Smooth muscle cell (in vitro differentiated cells): ENCODE measurements around the gene CCK. TPM values are rescaled to one million over a fixed set of nuclear protein-coding genes. Genes with fewer than 3 reads are reported as not detected.

Experiments
- DNase-seq: peaks from one replicate; lab custom pipeline; 2025; ENCODE audit not compliant: unreplicated experiment; lab: John Stamatoyannopoulos, UW
- H2AFZ ChIP-seq: fragments of 200-600 bp; sonication (generic); 2 replicates; pipeline ENCODE4 v1.6.0; 2016; ENCODE audit warnings: antibody characterized with exemption, low read depth, mild to moderate bottlenecking
- H3F3A ChIP-seq: fragments of 200-600 bp; sonication (generic); 2 replicates; pipeline ENCODE4 v1.6.0; 2017; ENCODE audit warnings: antibody characterized with exemption, low read depth
- H3K27ac ChIP-seq: fragments of 200-600 bp; sonication (generic); 2 replicates; pipeline ENCODE4 v1.5.1; 2016; ENCODE audit warnings: low read depth, mild to moderate bottlenecking
- H3K27me3 ChIP-seq: fragments of 200-600 bp; sonication (generic); 2 replicates; pipeline ENCODE4 v1.6.1; 2016; ENCODE audit warnings: low read depth, mild to moderate bottlenecking
- H3K36me3 ChIP-seq: fragments of 200-600 bp; sonication (generic); 2 replicates; pipeline ENCODE4 v1.5.1; 2016; ENCODE audit warnings: low read depth
- H3K4me1 ChIP-seq: fragments of 200-600 bp; sonication (generic); 2 replicates; pipeline ENCODE4 v1.5.1; 2016; ENCODE audit warnings: low read depth
- H3K4me2 ChIP-seq: fragments of 200-600 bp; sonication (generic); 2 replicates; pipeline ENCODE4 v1.6.0; 2016; ENCODE audit warnings: mild to moderate bottlenecking
- H3K4me3 ChIP-seq: fragments of 200-600 bp; sonication (generic); 2 replicates; pipeline ENCODE4 v1.5.1; 2016; ENCODE audit warnings: mild to moderate bottlenecking
- H3K79me2 ChIP-seq: fragments of 200-600 bp; sonication (generic); 2 replicates; pipeline ENCODE4 v1.6.0; 2016; ENCODE audit warnings: low read depth, mild to moderate bottlenecking
- H3K9ac ChIP-seq: fragments of 200-600 bp; sonication (generic); 2 replicates; pipeline ENCODE4 v1.6.0; 2016; ENCODE audit warnings: low read depth
- H3K9me3 ChIP-seq: fragments of 200-600 bp; sonication (generic); replicated peaks from 2 replicates; pipeline ENCODE4 v1.5.1; 2016; ENCODE audit warnings: low read depth
- H4K20me1 ChIP-seq: fragments of 200-600 bp; sonication (generic); 2 replicates; pipeline ENCODE4 v1.6.0; 2016; ENCODE audit warnings: low read depth
- WGBS: methylation state at CpG from one replicate; pipeline ENCODE4 v1.1.7; 2016; ENCODE audit warnings: low lambda C conversion rate; 5-methylcytosine and 5-hydroxymethylcytosine counted together
- polyA plus RNA-seq: library from polyadenylated mRNA; unstranded; fragments of >200 nt; fragmentation: Nextera tagmentation; extraction: Ambion mirVana; gene quantifications from 2 replicates; pipeline ENCODE4 v1.2.1, GENCODE V29; 2016
- total RNA-seq: library from RNA; depleted of rRNA; stranded (reverse); fragments of >200 nt; gene quantifications from 2 replicates; pipeline ENCODE4 v1.2.3, GENCODE V29; 2014
- TF ChIP-seq, protein P1 (sequence below): fragments of 200-600 bp; sonication (generic); IDR thresholded peaks from 2 replicates; pipeline ENCODE4 v1.5.1; 2017; ENCODE audit warnings: borderline replicate concordance, mild to moderate bottlenecking, antibody characterized with exemption; ENCODE audit not compliant: insufficient read depth, poor library complexity, severe bottlenecking

The CCK gene
- total and polyA plus RNA-seq, 2 experiments from 2014 or later: not detected

- H3K36me3 ChIP-seq: no peaks in the 10 kb centered on the region
- no peak overlapping the region for H3K27ac ChIP-seq
- H3K4me3 ChIP-seq: no peak overlapping the region
- no peaks in the 10 kb centered on the region for H3K79me2 ChIP-seq
- H4K20me1 ChIP-seq: no peaks in the 10 kb centered on the region
- H3K27me3 ChIP-seq: no peaks in the 10 kb centered on the region
- TF ChIP-seq, protein P1, sequence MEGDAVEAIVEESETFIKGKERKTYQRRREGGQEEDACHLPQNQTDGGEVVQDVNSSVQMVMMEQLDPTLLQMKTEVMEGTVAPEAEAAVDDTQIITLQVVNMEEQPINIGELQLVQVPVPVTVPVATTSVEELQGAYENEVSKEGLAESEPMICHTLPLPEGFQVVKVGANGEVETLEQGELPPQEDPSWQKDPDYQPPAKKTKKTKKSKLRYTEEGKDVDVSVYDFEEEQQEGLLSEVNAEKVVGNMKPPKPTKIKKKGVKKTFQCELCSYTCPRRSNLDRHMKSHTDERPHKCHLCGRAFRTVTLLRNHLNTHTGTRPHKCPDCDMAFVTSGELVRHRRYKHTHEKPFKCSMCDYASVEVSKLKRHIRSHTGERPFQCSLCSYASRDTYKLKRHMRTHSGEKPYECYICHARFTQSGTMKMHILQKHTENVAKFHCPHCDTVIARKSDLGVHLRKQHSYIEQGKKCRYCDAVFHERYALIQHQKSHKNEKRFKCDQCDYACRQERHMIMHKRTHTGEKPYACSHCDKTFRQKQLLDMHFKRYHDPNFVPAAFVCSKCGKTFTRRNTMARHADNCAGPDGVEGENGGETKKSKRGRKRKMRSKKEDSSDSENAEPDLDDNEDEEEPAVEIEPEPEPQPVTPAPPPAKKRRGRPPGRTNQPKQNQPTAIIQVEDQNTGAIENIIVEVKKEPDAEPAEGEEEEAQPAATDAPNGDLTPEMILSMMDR: no peak
- DNase-seq: no peak
- H3K4me2 ChIP-seq: no peak overlapping the region
- WGBS: 80% methylated on average over 3 of the region's 3 CpGs
- H3K9ac ChIP-seq: no peak overlapping the region
- no peak overlapping the region for H2AFZ ChIP-seq
- H3K9me3 ChIP-seq: no peaks in the 10 kb centered on the region
- no peaks in the 10 kb centered on the region for H3F3A ChIP-seq
- H3K4me1 ChIP-seq: no peaks in the 10 kb centered on the region
Observed at GRCh38 chr3:42276141-42277132, 10.5 kb upstream of the CCK start.

GRCh38 chr3:42275217-42275616 is 9.2 kb upstream of the CCK start:
- no peak for DNase-seq
- Histone ChIP-seq H2AFZ (no peak overlapping the region), H3K9me3 (no peaks in the 10 kb centered on the region), H3K4me3 (no peak overlapping the region), H3K4me1 (no peaks in the 10 kb centered on the region), H3K36me3 (no peaks in the 10 kb centered on the region), H4K20me1 (no peaks in the 10 kb centered on the region), H3K4me2 (no peak overlapping the region), H3K27ac (no peak overlapping the region), H3F3A (no peaks in the 10 kb centered on the region), H3K9ac (no peak overlapping the region), H3K79me2 (no peaks in the 10 kb centered on the region), H3K27me3 (peaks cover 2% of the 10 kb centered on the region)
- TF ChIP-seq, protein P1: no peak
- 55% methylated on average over 1 of the region's 1 CpG for WGBS

DNA sequence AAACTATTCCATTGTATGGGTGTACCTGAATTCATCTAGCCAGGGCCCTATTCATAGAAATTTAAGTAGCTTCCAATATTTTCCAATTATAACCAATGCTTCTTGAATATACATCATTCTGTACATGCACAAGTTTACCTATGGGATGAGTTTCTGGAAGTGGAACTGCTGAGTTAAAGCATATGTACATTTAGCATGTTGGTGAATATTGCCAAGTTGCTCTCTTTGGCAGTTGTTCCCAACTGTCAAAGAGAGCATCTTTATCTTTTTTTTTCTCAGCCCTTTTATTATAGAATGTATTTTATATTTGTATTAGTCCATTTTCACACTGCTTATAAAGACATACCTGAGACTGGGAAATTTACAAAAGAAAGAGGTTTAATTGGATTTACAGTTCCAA is 8.3 kb upstream of the CCK start:
- H3F3A ChIP-seq: no peaks in the 10 kb centered on the region
- no peaks in the 10 kb centered on the region for H3K79me2 ChIP-seq
- TF ChIP-seq, protein P1: no peak
- H3K36me3 ChIP-seq: no peaks in the 10 kb centered on the region
- H3K9me3 ChIP-seq: no peaks in the 10 kb centered on the region
- H3K9ac ChIP-seq: no peak overlapping the region
- no peaks in the 10 kb centered on the region for H4K20me1 ChIP-seq
- peaks cover 3% of the 10 kb centered on the region for H3K27me3 ChIP-seq
- no peak overlapping the region for H2AFZ ChIP-seq
- DNase-seq: no peak
- no peak overlapping the region for H3K4me3 ChIP-seq
- no peak overlapping the region for H3K27ac ChIP-seq
- no peak overlapping the region for H3K4me2 ChIP-seq
- H3K4me1 ChIP-seq: no peaks in the 10 kb centered on the region

- no peak overlapping the region for H3K27ac ChIP-seq
- no peak overlapping the region for H3K4me3 ChIP-seq
- H3F3A ChIP-seq: no peaks in the 10 kb centered on the region
- WGBS: 51% methylated on average over 2 of the region's 2 CpGs
- no peak overlapping the region for H3K9ac ChIP-seq
- H4K20me1 ChIP-seq: no peaks in the 10 kb centered on the region
- no peaks in the 10 kb centered on the region for H3K9me3 ChIP-seq
- H3K79me2 ChIP-seq: no peaks in the 10 kb centered on the region
- no peak for DNase-seq
- H3K27me3 ChIP-seq: peaks cover 12% of the 10 kb centered on the region
- no peaks in the 10 kb centered on the region for H3K4me1 ChIP-seq
- H2AFZ ChIP-seq: no peak overlapping the region
- H3K36me3 ChIP-seq: no peaks in the 10 kb centered on the region
- no peak overlapping the region for H3K4me2 ChIP-seq
- TF ChIP-seq, protein P1: no peak
Observed at GRCh38 chr3:42273361-42273760, 7.4 kb upstream of the CCK start.
